ENCODE data around the gene TXNDC2. TPM values are rescaled to one million over a fixed set of nuclear protein-coding genes. Genes with fewer than 3 reads are reported as not detected.

Gene TXNDC2
- total and polyA plus RNA-seq, 9 of the 15 experiments (the other 6 are each of a cell fraction or from before 2014, with no cell fraction given), result 1.2 to 4.9 (median 2.3) TPM

GRCh38 chr18:9915291-9916076 is 29.7 kb downstream of the TXNDC2 start (continued):
- TF ChIP-seq RNF219 (CRISPR knock-in tag; IDR thresholded peaks at IDR 0.05), result no peak
- TF ChIP-seq ZNF778 (CRISPR knock-in tag; IDR thresholded peaks at IDR 0.05), result no peak
- TF ChIP-seq SMAD1 (IDR thresholded peaks at IDR 0.05; ENCODE audit: low read depth, low read length, partially characterized antibody), result no peak
- no peak for TF ChIP-seq TBP (optimal IDR thresholded peaks at IDR 0.05; ENCODE audit: low read depth, low read length)
- peak; percentile 35; the same call in 1 of the 2 replicates for TF ChIP-seq SP1 (CRISPR knock-in tag; IDR thresholded peaks at IDR 0.05)
- TF ChIP-seq RBBP5 (IDR thresholded peaks at IDR 0.05; ENCODE audit: borderline replicate concordance, insufficient read depth, low read length, poor library complexity, severe bottlenecking), result no peak
- no peak for TF ChIP-seq ZNF12 (CRISPR knock-in tag; IDR thresholded peaks at IDR 0.05)
- TF ChIP-seq DPF2 (IDR thresholded peaks at IDR 0.05), result no peak; the same call in 1 of the 2 replicates
- no peak for TF ChIP-seq EGR1 (conservative IDR thresholded peaks at IDR 0.05)
- no peak for TF ChIP-seq STAT5B (CRISPR knock-in tag; IDR thresholded peaks at IDR 0.05)
- TF ChIP-seq, protein P1, sequence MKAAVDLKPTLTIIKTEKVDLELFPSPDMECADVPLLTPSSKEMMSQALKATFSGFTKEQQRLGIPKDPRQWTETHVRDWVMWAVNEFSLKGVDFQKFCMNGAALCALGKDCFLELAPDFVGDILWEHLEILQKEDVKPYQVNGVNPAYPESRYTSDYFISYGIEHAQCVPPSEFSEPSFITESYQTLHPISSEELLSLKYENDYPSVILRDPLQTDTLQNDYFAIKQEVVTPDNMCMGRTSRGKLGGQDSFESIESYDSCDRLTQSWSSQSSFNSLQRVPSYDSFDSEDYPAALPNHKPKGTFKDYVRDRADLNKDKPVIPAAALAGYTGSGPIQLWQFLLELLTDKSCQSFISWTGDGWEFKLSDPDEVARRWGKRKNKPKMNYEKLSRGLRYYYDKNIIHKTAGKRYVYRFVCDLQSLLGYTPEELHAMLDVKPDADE (conservative IDR thresholded peaks at IDR 0.05; ENCODE audit: control insufficient read depth, low read depth, low read length), result no peak
- no peak for TF ChIP-seq DDX20 (tag; IDR thresholded peaks at IDR 0.05; ENCODE audit: low read depth)
- TF ChIP-seq E2F1 (CRISPR knock-in tag; IDR thresholded peaks at IDR 0.05), result no peak
- TF ChIP-seq, protein P2, sequence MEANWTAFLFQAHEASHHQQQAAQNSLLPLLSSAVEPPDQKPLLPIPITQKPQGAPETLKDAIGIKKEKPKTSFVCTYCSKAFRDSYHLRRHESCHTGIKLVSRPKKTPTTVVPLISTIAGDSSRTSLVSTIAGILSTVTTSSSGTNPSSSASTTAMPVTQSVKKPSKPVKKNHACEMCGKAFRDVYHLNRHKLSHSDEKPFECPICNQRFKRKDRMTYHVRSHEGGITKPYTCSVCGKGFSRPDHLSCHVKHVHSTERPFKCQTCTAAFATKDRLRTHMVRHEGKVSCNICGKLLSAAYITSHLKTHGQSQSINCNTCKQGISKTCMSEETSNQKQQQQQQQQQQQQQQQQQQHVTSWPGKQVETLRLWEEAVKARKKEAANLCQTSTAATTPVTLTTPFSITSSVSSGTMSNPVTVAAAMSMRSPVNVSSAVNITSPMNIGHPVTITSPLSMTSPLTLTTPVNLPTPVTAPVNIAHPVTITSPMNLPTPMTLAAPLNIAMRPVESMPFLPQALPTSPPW (CRISPR knock-in tag; IDR thresholded peaks at IDR 0.05), result no peak
- TF ChIP-seq POLR2B (IDR thresholded peaks at IDR 0.05; ENCODE audit: low read depth, partially characterized antibody), result peak; percentile 24
- no peak for TF ChIP-seq RBM34 (IDR thresholded peaks at IDR 0.05; ENCODE audit: borderline replicate concordance, insufficient read depth, low read length)

All from K562 (cell line).